Fibroblast of skin of right biceps (primary cell): ENCODE measurements around the gene RIC8B.
"Not testable (repeated sequence)": the region's sequence is repeated elsewhere in the genome, so short reads cannot be mapped to it uniquely, and the experiment has no call there.

Experiments
- DNase-seq: peaks from one replicate; pipeline ENCODE4 v3.0.0-alpha.2; 2013

RIC8B gene

GRCh38 chr12:106906715-106907114, 132.2 kb downstream of the RIC8B start:
- no peak for DNase-seq

GRCh38 chr12:106907411-106907810, 132.9 kb downstream of the RIC8B start:
- DNase-seq = no peak

DNA sequence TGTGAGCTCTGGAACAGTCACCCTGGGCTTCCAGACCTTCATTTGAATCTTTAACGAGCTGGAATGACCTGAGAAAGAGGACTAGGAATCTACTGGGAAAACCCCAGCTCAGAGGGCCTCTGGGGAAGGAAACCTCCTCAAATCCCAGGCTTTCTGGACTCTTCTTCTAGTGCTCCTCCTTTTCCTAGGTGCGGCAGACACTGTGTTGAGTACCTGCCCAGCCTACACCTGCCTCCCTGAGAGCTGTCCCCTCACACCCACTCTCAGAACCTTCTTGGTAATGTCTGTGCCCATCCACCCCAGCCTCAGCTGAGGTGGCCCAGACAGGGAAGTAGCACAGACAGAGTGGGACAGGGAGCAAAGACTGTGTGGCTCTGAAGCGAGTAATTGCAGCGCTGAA, 133.4 kb downstream of the RIC8B start:
- DNase-seq = no peak

- DNase-seq = no peak
Measured at GRCh38 chr12:106908561-106908960, 134.1 kb downstream of the RIC8B start.

GRCh38 chr12:106910202-106910601, 135.7 kb downstream of the RIC8B start:
- no peak for DNase-seq

- DNase-seq = no peak
Measured at GRCh38 chr12:106911581-106911980, 137.1 kb downstream of the RIC8B start.

GRCh38 chr12:106913456-106913855, 139.0 kb downstream of the RIC8B start:
- no peak for DNase-seq

- DNase-seq = no peak
Measured at GRCh38 chr12:106914796-106915634, 140.5 kb downstream of the RIC8B start.

GRCh38 chr12:106915635-106916026, 141.1 kb downstream of the RIC8B start:
- no peak for DNase-seq

DNA sequence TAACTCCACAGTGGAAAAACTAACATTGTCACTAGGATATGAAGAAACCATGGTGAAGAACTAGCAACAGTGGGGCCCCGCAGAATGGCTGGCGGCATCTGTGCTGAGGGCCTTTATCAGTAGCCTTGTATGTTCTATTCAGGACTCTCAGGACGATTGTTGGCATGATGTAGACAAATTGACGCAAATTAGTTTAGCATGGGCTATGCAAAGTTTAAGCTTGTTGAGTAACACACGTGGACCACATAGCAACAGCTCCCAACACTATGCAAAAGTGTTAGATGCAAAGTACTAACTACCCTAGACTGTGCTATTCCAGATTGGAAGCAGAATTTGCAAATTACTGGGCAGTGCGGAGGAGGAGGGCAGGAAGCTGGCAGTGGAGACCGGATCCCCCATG, 143.0 kb downstream of the RIC8B start:
- DNase-seq = no peak

GRCh38 chr12:106918746-106919145, 144.3 kb downstream of the RIC8B start:
- DNase-seq = no peak

GRCh38 chr12:106919910-106920544, 145.5 kb downstream of the RIC8B start:
- peak; percentile 41 for DNase-seq

DNA sequence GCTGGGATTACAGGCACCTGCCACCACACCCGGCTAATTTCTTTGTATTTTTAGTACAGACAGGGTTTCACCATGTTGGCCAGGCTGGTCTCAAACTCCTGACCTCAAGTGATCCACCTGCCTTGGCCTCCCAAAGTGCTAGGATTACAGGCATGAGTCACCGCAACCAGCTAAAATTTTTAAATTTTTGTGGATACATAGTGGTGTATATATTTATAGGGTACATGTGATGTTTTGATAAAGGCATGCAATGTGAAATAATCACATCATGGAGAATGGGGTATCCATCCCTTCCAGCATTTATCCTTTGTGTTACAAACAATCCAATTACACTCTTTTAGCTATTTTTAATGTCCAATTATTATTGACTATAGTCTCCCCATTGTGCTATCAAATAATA, 147.5 kb downstream of the RIC8B start:
- DNase-seq = not testable (repeated sequence)

- DNase-seq = not testable (repeated sequence)
Measured at GRCh38 chr12:106923594-106923993, 149.1 kb downstream of the RIC8B start.

DNA sequence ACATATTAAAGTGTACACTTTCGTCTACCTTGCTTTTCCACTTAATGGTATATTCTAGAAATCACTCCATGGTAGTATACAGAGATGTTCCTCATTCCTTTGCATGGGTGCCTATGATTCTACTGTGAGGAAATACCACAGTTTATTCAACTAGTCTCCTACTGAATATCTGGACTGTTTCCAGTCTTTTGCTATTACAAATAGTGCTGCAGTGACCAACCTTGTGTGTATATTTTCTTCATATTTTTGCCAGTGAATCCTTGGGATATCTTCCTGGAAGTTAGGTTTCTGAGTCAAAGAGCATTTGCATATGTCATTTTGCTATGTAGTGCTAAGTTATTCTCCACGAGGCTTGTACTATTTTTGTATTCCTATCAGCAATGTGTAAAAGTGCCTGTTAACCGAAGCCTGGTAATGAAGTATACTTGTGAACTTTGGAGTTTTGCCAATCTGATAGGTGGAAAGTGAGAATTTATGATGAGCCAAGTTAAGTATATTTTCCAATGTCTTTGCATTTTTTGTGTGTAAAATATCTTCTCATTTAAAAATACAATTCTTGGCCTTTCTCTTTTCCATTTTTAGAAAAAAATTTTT, 149.9 kb downstream of the RIC8B start:
- DNase-seq = no peak

DNA sequence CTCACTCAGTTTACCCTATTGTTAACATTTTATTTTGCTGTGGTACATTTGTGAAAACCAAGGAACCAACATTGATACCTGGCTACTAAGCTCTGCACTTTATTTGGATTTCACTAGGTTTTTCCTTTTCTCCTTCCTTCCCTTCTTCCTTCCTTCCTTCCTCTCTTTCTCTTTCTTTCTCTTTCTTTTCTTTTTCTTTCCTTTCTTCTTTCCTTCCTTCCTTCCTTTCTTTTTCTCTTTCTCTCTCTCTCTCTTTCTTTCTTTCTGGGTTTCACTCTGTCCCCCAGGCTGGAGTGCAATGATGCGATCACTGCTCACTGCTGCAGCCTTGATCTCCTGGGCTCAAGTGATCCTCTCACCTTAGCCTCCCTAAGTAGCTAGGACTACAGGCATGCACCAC, 152.2 kb downstream of the RIC8B start:
- DNase-seq = no peak

DNA sequence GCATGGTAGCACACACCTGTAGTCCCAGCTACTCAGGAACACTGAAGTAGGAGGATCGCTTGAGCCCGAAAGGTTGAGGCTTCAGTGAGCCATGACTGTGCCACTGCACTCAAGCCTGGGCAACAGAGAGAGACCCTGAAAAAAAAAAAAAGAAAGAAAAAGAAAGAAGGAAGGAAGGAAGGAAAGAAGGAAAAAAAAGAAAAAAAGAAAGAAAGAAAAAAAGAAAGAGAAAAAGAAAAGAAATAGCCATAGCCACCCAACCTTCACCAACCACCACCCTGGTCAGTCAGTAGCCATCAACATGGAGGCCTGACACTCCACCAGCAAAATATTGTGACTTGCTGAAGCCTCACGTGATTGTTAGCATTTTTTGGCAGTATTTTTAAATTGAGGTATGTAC, 159.8 kb downstream of the RIC8B start:
- DNase-seq = no peak
